Measurements from ENCODE around the gene VWCE. TPM values are rescaled to one million over a fixed set of nuclear protein-coding genes. Genes with fewer than 3 reads are reported as not detected.

Gene VWCE
- total RNA-seq, 1 experiment from 2014 or later: 21.9 TPM

DNA sequence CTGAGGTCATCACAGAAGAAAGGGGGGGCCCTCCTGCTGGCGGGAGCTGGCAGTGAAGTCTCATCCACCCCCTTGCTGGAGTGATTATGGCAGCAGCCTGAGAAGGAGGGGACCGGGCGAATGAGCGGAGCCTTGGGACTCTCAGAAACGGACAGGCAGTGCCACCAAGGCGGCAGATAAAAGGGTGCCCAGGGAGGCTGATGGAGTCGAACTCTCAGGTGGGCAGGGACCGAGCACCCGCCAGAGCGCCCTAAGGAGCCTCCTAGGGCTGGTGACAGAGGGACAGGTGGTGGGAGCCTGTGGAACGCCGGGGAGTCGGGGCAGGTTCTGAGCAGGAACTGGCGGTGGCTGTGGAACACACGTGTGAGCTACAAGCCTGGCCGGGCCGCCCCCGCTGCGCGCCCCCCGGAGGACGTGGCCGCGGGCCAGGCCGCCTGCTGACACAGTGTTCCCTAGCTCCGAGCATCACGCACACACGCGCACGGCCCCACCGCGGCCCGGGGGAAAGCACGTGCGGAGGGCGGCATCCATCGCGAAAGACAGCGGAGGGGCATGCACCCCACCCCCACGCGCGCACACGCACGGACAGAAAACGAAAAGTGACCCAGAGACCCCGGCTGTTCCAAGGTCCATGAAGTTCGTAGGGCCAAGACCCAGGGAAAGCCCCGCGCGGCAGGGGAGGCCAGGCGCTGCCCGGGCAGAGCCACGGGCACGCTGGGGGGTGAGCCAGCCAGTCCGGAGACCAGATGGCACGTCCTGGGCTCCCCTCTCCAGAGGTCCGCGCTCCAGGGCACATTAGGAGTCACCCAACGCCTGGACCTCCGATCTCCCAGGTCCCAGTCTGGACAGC, 1.0 kb downstream of the VWCE start:
- H3K9me3 Mint-ChIP-seq: no peaks in the 10 kb centered on the region
- no peak for TF ChIP-seq PRRX2 (CRISPR knock-in tag; IDR thresholded peaks at IDR 0.05)
- TF ChIP-seq, protein P1, sequence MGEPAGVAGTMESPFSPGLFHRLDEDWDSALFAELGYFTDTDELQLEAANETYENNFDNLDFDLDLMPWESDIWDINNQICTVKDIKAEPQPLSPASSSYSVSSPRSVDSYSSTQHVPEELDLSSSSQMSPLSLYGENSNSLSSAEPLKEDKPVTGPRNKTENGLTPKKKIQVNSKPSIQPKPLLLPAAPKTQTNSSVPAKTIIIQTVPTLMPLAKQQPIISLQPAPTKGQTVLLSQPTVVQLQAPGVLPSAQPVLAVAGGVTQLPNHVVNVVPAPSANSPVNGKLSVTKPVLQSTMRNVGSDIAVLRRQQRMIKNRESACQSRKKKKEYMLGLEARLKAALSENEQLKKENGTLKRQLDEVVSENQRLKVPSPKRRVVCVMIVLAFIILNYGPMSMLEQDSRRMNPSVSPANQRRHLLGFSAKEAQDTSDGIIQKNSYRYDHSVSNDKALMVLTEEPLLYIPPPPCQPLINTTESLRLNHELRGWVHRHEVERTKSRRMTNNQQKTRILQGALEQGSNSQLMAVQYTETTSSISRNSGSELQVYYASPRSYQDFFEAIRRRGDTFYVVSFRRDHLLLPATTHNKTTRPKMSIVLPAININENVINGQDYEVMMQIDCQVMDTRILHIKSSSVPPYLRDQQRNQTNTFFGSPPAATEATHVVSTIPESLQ (CRISPR knock-in tag; IDR thresholded peaks at IDR 0.05): no peak
- TF ChIP-seq, protein P2, sequence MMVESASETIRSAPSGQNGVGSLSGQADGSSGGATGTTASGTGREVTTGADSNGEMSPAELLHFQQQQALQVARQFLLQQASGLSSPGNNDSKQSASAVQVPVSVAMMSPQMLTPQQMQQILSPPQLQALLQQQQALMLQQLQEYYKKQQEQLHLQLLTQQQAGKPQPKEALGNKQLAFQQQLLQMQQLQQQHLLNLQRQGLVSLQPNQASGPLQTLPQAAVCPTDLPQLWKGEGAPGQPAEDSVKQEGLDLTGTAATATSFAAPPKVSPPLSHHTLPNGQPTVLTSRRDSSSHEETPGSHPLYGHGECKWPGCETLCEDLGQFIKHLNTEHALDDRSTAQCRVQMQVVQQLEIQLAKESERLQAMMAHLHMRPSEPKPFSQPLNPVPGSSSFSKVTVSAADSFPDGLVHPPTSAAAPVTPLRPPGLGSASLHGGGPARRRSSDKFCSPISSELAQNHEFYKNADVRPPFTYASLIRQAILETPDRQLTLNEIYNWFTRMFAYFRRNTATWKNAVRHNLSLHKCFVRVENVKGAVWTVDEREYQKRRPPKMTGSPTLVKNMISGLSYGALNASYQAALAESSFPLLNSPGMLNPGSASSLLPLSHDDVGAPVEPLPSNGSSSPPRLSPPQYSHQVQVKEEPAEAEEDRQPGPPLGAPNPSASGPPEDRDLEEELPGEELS (CRISPR knock-in tag; IDR thresholded peaks at IDR 0.05): 0 out of 2 replicates have a peak, but pooled peaks have one; percentile 3
- peak; percentile 30; the same call in 1 of the 2 replicates for TF ChIP-seq ZNF423 (CRISPR knock-in tag; IDR thresholded peaks at IDR 0.05)
- peaks cover 17% of the 10 kb centered on the region for H3K36me3 Mint-ChIP-seq
- H3K27ac Mint-ChIP-seq: no peak overlapping the region
- POLR2A ChIA-PET: interaction anchor here (0.5 to 1.7 kb wide), 5 partner anchors 13 to 105 kb away, joined by 3 to 7 read pairs (median 6); partner anchors contain the start of genes CYB561A3 and TMEM216
- peaks cover 17% of the 10 kb centered on the region for H3K27me3 Mint-ChIP-seq (ENCODE audit: low read depth)
- CTCF ChIA-PET: interaction anchor here (0.7 to 3.2 kb wide), 17 partner anchors 10 to 223 kb away, joined by 3 to 21 read pairs (median 5); partner anchors contain the start of genes CPSF7 and SDHAF2
- peak; percentile 39 for DNase-seq (ENCODE audit: low spot score)
- peak overlapping the region; percentile 85 for H3K4me3 Mint-ChIP-seq
- peaks cover 26% of the 10 kb centered on the region for H3K4me1 Mint-ChIP-seq
- ATAC-seq: peak; percentile 17

DNA sequence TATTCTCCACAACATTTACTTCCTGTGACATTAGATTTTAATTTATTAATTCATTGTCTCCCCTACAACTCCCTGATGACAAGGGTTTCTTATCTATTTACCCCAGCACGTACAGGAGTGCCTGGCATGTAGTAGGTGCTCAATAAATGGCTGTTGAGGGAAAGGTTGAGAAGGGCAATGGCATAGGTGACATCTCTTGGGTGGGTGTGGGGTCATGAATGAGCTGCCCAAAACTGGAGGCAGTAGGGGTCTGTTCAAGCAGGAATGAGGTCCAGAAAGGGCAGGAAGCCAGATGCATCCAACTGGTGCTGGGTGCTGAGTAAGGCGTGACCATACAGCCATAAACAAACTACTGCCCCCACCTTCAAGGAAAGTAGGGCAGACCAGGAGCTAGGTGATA, 2.8 kb downstream of the VWCE start:
- CTCF ChIA-PET: interaction anchor here (0.7 to 3.2 kb wide), 5 partner anchors 11 to 166 kb away, joined by 4 to 21 read pairs (median 7); no protein-coding TSS in a partner anchor
- peaks cover 9% of the 10 kb centered on the region for H3K4me1 Mint-ChIP-seq
- DNase-seq (ENCODE audit: low spot score) (no peak), ATAC-seq (no peak)
- H3K36me3 Mint-ChIP-seq: peaks cover 7% of the 10 kb centered on the region; the same call in 1 of the 2 replicates
- peaks cover 17% of the 10 kb centered on the region for H3K27me3 Mint-ChIP-seq (ENCODE audit: low read depth)
- no peaks in the 10 kb centered on the region for H3K9me3 Mint-ChIP-seq
- TF ChIP-seq, protein P3, sequence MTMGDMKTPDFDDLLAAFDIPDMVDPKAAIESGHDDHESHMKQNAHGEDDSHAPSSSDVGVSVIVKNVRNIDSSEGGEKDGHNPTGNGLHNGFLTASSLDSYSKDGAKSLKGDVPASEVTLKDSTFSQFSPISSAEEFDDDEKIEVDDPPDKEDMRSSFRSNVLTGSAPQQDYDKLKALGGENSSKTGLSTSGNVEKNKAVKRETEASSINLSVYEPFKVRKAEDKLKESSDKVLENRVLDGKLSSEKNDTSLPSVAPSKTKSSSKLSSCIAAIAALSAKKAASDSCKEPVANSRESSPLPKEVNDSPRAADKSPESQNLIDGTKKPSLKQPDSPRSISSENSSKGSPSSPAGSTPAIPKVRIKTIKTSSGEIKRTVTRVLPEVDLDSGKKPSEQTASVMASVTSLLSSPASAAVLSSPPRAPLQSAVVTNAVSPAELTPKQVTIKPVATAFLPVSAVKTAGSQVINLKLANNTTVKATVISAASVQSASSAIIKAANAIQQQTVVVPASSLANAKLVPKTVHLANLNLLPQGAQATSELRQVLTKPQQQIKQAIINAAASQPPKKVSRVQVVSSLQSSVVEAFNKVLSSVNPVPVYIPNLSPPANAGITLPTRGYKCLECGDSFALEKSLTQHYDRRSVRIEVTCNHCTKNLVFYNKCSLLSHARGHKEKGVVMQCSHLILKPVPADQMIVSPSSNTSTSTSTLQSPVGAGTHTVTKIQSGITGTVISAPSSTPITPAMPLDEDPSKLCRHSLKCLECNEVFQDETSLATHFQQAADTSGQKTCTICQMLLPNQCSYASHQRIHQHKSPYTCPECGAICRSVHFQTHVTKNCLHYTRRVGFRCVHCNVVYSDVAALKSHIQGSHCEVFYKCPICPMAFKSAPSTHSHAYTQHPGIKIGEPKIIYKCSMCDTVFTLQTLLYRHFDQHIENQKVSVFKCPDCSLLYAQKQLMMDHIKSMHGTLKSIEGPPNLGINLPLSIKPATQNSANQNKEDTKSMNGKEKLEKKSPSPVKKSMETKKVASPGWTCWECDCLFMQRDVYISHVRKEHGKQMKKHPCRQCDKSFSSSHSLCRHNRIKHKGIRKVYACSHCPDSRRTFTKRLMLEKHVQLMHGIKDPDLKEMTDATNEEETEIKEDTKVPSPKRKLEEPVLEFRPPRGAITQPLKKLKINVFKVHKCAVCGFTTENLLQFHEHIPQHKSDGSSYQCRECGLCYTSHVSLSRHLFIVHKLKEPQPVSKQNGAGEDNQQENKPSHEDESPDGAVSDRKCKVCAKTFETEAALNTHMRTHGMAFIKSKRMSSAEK (CRISPR knock-in tag; IDR thresholded peaks at IDR 0.05; ENCODE audit: borderline replicate concordance): no peak
- TF ChIP-seq TCF7 (CRISPR knock-in tag; IDR thresholded peaks at IDR 0.05; ENCODE audit: low read depth): no peak
- no peak for TF ChIP-seq FOXP1 (CRISPR knock-in tag; IDR thresholded peaks at IDR 0.05; ENCODE audit: borderline replicate concordance)
- TF ChIP-seq, protein P4, sequence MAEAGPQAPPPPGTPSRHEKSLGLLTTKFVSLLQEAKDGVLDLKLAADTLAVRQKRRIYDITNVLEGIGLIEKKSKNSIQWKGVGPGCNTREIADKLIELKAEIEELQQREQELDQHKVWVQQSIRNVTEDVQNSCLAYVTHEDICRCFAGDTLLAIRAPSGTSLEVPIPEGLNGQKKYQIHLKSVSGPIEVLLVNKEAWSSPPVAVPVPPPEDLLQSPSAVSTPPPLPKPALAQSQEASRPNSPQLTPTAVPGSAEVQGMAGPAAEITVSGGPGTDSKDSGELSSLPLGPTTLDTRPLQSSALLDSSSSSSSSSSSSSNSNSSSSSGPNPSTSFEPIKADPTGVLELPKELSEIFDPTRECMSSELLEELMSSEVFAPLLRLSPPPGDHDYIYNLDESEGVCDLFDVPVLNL (CRISPR knock-in tag; IDR thresholded peaks at IDR 0.05; ENCODE audit: borderline replicate concordance, low read depth): no peak
- TF ChIP-seq ZNF317 (CRISPR knock-in tag; IDR thresholded peaks at IDR 0.05; ENCODE audit: borderline replicate concordance, low read depth): no peak
- TF ChIP-seq, protein P1 (CRISPR knock-in tag; IDR thresholded peaks at IDR 0.05): no peak
- no peak for TF ChIP-seq NR2C2 (CRISPR knock-in tag; IDR thresholded peaks at IDR 0.05)
- TF ChIP-seq, protein P5, sequence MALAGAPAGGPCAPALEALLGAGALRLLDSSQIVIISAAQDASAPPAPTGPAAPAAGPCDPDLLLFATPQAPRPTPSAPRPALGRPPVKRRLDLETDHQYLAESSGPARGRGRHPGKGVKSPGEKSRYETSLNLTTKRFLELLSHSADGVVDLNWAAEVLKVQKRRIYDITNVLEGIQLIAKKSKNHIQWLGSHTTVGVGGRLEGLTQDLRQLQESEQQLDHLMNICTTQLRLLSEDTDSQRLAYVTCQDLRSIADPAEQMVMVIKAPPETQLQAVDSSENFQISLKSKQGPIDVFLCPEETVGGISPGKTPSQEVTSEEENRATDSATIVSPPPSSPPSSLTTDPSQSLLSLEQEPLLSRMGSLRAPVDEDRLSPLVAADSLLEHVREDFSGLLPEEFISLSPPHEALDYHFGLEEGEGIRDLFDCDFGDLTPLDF (CRISPR knock-in tag; IDR thresholded peaks at IDR 0.05): no peak
- TF ChIP-seq ZBTB21 (CRISPR knock-in tag; IDR thresholded peaks at IDR 0.05; ENCODE audit: borderline replicate concordance): no peak
- no peak overlapping the region; the same call in 1 of the 2 replicates for H3K27ac Mint-ChIP-seq
- H3K4me3 Mint-ChIP-seq: peak overlapping the region; percentile 11; the same call in 1 of the 2 replicates
- POLR2A ChIA-PET: no interaction called here

All from WTC11 (cell line).